SK-N-MC (cell line): ENCODE measurements around the gene DHX34.

ENCODE experiments used
- EZH2 ChIP-seq: fragments of 200-600 bp; sonication (generic); IDR thresholded peaks from one replicate; pipeline ENCODE4 v1.6.1; 2017; ENCODE audit warnings: antibody characterized with exemption
- POLR2AphosphoS5 ChIP-seq: IDR thresholded peaks from 2 replicates; pipeline ENCODE4 v1.6.1; 2012; ENCODE audit warnings: mild to moderate bottlenecking, low read depth, low read length, borderline replicate concordance

DNA sequence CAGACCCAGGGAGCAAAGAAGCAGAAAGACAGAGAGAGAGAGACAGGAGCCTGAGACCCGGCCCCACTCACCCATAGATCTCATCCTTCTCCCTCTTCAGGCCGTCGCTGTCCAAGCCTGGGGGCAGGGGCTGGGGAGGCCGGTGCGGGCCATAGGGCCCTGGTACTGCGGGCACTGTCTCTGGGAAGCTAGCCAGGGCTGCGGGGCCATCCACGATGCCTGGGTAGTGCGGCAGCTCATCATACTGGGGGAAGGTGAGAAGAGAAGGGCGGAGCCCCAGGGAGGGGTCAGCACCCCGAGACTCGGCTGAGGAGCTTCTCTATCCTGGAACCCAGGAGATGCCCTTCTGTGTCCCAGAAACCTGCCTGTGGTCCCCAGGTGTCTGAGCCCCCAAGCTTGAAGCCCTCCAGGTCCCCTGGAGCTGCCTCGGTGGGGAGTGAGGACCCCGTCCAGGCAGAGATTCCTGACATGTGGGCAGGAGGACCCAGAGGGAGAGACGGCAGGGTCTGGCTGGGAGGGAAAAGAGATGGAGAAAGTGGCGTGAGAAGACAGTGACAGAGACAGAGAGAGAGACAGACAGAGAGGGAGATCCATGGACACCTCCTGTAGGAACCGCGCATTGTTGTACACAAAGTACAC is 68.1 kb downstream of the DHX34 start:
- TF ChIP-seq EZH2 (no peak), POLR2AphosphoS5 (no peak)
